GM19328 (cell line): ENCODE measurements around the gene ELMOD1.

Source experiments
- ATAC-seq: cut with Tn5 transposase; IDR thresholded peaks from one replicate; pipeline ENCODE4 v1.9.1; 2021; ENCODE audit warnings: mild to moderate bottlenecking, moderate library complexity; ENCODE audit not compliant: unreplicated experiment

ELMOD1 gene

GRCh38 chr11:107631931-107632330 is 41.0 kb downstream of the ELMOD1 start:
- ATAC-seq, result no peak

DNA sequence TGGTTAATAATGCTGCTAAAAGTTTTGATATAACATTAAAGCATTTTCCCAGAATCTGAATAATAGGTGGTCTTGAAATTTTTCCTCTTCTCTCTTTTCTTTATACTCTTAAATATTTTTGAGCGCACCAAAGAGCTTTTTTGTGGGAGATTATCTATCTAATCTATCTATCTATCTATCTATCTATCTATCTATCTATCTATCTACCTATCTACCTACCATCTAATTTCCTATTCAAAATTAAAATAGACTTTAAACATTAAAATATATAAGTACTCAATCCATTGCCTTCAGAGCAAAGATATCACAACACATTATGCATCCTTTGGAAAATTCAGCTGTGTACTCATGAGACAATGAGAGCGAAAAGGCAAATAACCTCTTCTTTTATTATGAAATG is 55.8 kb downstream of the ELMOD1 start:
- ATAC-seq, result no peak

GRCh38 chr11:107648242-107648641 is 57.3 kb downstream of the ELMOD1 start:
- no peak for ATAC-seq

- ATAC-seq, result no peak
Measured at GRCh38 chr11:107651672-107652071, 60.7 kb downstream of the ELMOD1 start.

- no peak for ATAC-seq
Measured at GRCh38 chr11:107653076-107653475, 62.1 kb downstream of the ELMOD1 start.

DNA sequence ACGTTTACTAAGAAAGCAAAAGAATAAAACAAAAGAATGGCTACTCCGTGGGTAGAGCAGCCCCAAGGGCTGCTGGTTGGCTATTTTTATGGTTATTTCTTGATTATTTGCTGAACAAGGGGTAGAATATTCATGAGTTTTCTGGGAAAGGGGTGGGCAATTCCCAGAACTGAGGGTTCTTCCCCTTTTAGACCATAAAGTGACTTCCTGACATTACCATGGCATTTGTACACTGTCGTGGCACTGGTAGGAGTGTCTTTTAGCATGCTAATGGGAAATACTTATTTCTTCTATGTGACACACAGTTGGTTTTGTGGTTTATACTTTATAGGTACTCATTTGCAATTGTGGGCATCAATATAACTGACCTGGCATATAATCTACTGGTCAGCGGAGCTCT is 64.7 kb downstream of the ELMOD1 start:
- no peak for ATAC-seq

GRCh38 chr11:107659310-107659709 is 68.4 kb downstream of the ELMOD1 start:
- no peak for ATAC-seq

- ATAC-seq, result no peak
Measured at GRCh38 chr11:107660066-107660465, 69.1 kb downstream of the ELMOD1 start.

- no peak for ATAC-seq
Measured at GRCh38 chr11:107661656-107662055, 70.7 kb downstream of the ELMOD1 start.

DNA sequence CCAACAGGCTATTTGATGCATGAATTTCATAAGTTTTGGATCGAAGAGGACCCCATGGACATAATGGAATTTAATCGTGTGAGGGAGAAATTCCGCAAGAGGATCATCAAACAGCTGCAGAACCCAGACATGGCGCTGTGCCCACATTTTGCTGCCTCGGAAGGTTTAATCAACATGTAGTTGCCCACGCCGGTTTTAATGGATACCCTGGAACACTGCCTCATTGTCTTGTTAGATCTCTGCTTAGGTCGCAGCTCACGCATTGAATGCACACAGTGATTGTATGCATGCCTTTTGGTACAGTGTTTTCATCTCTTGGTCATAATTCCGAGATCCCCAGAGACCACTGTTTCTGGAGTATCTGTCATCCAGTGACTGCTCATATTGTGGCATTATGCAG is 74.1 kb downstream of the ELMOD1 start:
- ATAC-seq, result no peak

DNA sequence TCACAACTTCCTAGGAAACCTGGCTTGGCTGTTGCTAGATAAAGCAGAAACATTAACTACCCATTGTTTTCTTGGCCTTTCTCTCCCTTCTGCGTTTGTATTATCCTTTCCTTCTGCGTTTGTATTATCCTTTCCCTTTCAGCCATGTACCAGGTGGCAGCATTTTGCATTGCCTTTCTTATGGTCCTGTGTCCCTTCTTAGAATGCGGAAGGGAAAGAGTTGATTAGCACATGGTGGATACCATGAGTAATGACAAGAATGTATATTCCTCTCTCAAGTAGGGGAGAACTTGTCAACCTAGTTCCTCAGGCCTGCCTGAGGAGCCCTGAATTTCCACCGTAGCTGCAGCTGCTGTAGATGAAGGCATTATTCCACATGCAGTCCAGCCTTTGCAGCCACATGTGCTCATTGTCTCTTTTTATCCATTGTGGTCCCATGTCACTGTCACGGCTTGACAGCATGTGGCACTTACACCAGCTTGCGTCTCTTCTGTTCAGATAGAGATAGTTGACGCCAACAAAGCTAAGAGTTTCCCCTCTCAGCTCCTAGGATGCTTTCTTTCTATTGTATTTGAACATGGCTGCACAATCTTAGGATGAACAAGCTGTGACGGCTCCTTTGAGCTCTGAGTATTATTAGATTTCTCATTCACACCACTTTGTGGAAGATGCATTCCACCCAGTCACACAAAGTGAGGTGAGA is 76.1 kb downstream of the ELMOD1 start:
- no peak for ATAC-seq

DNA sequence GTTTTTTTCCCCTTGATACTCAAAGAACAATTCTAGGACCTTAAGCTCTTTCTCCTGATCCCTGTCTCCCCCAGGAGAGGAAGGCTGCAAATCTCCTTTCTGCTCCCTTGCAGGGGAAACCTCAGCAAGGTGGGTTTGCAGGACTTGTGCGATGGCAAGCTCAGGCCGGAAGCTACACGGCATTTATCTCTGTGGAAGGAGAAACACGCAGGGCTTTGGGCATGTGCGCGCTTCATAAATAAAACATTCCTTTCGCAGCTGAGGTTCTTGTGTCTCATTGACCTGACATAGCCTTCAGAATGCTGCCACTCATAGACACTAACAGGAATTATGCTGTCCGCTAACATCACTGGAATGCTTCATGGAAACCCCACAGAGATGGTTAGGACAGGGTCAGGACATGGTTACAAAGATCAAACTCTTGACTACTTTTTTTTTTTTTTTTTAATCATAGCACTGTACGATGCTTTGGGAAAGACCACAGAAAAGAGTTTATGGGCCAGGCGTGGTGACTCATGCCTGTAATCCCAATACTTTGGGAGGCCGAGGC is 78.3 kb downstream of the ELMOD1 start:
- no peak for ATAC-seq

DNA sequence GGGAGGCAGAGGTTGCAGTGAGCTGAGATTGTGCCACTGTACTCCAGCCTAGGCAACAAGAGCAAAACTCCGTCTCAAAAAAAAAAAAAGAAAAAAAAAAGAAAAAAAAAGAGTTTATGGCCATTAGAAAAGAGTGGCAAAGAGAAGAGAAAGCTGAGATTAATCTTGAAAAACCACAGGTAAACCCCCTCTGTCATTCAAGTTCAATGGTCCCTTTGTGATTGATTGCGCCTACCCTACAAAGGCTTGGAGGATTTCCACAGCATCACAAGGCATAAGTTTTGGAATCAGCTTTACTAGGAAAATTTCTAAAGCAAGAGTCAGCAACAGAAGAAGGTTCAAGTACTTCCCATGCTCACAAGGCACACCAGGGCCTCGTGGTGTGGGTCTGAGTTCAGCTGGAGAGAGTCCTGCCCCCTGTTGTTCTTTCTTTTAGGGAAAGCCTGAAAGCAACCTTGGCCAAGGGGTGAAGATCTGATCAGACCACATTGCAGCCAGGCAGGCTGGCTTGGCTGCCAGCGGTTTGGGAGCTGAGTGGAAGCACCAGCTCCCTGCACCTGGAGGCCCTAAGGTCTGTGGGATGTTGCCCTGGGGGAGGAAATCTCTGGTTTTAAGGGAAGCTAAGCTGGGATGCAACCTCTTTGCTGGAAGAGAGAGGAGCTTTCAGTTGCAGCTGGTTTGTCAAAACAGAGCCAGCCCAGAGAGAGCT is 79.1 kb downstream of the ELMOD1 start:
- no peak for ATAC-seq

DNA sequence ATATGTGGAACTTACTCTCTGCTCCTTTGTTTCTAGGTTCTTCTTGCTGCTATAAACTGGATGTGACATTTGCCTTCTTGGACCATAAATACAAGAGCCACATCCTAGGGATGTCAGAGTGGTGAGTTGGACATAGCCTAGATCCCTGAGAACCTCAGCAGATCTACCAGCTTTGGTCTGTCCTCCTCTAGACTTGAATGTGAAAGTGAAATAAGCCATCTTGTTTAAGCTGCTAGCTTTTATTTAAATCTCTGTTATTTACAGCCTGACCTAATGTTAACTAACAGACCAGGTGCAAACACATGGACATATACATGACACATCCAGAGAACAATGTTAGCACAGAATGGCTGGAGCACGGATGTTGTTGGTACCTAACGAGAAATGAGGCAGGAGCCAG is 85.0 kb downstream of the ELMOD1 start:
- ATAC-seq, result no peak

DNA sequence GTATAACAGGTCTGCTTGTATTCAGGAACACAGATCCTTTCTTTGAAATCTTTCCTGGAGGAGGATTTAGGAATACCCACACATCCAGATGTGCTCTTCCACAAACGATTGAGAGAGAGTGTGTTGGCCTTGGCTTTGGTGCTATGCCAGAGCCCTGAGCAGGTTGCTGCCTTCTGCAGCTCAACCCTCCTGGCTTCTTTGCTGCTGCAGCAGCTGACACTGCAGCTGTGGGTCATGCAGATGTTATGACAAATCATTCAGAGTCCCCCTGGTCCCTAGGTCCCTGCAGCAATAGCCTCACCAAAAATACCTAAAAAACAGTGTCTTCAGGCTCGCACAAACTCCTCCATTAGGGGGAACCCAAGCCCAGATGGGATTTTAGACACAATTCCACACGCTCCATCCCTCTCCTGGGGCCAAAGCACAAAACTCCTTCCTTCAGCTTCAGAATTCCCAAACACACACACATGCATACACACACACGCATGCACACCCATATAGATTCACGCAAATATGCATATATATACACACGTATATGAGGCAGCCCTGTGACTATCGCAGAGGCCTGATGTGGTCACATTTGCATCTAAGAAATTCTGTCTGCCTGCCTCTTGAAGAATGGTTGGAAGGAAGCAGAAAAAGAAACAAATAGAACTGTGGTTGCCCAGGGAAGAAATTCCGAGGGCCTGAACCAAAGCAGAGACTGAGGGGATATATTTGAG is 85.5 kb downstream of the ELMOD1 start:
- no peak for ATAC-seq

DNA sequence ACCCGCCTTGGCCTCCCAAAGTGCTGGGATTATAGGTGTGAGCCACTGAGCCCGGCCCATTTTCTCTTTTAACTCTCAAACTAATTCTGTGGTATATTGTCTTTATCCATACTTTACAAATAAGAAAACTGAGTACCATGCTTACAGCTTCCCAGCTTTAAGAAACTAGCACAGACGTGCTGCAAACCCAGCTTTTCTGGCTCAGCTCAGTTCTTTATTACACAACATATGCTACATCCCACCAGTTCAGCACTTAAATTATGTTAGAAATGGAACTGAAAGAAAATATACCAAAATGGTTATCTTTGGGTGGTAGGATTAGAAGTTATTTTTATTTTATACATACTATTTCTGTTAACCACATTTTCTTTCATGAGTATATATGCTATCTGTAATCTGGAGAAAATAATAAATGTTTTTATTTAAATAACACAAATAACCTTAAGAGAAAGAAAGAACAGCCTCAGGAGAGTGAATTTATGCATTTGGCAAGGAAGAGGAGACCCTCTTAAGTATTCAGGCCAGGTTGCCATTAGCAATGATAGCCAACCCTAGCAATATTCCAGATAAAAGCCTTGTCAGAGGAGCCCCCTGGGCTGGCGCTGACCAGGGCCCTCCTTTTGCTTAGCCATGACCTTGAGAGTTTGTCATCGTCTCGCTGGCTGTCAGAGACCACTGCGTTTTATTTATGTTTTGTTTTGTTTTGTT is 87.1 kb downstream of the ELMOD1 start:
- no peak for ATAC-seq

DNA sequence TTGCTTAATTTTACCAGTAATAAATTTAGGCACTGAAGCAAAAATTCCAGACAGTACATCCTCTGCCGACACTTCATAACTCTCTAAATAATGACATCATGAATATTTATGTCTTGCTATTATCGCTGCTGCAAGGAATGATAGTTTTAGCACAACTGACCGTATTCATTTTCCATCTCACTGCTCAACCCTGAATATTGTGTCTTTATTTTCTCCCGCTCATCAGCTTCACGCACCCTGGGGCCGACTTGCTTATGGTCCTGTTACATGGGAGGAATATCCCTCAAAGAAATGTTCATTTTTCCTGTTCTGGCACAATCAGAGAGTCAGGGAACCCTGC is 87.7 kb downstream of the ELMOD1 start:
- ATAC-seq, result no peak

- no peak for ATAC-seq
Measured at GRCh38 chr11:107679255-107680024, 88.5 kb downstream of the ELMOD1 start.

DNA sequence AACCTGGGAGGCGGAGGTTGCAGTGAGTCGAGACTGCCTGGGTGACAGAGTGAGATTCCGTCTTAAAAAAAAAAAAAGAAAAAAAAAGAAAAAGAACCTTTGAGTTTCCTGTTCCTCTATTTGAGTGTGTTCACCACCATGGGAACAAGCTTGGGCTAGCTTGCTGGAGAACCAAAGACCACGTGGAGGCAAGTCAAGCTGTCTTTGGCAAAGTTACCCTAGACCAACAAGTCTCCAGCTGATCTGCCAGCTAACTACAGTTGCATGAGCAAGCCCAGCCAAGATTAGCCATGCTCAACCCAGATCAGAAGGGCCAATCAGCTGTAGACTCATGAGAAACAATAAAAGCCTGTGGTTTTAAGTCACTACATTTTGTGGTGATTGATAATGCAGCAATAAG is 91.2 kb downstream of the ELMOD1 start:
- ATAC-seq, result no peak

GRCh38 chr11:107682572-107682971 is 91.6 kb downstream of the ELMOD1 start:
- no peak for ATAC-seq
